Large intestine (tissue), 3 donors: Measurements from ENCODE around the gene RBM26. TPM values are rescaled to one million over a fixed set of nuclear protein-coding genes. Genes with fewer than 3 reads are reported as not detected.

Source experiments
- DNase-seq, 2 donors: peaks; one replicate each; pipeline versions ENCODE4 v3.0.0 to v3.0.0-alpha.2; 2013
- H3K27ac ChIP-seq: one replicate; pipeline ENCODE4 v1.5.1; 2013; ENCODE audit warnings: low read length
- H3K27me3 ChIP-seq: 2 replicates; pipeline ENCODE4 v1.6.1; 2013; ENCODE audit warnings: low read length; ENCODE audit not compliant: control insufficient read depth, insufficient read depth
- H3K36me3 ChIP-seq: 2 replicates; pipeline ENCODE4 v1.6.1; 2013; ENCODE audit warnings: low read length; ENCODE audit not compliant: control insufficient read depth, insufficient read depth
- H3K4me1 ChIP-seq: one replicate; pipeline ENCODE4 v1.6.1; 2013; ENCODE audit warnings: low read length; ENCODE audit not compliant: control insufficient read depth, insufficient read depth
- H3K4me3 ChIP-seq: one replicate; pipeline ENCODE4 v1.5.1; 2013; ENCODE audit warnings: low read length
- H3K9me3 ChIP-seq: one replicate; pipeline ENCODE4 v1.6.1; 2013; ENCODE audit warnings: mild to moderate bottlenecking, low read depth, low read length, moderate library complexity; ENCODE audit not compliant: control insufficient read depth
- WGBS: methylation state at CpG from one replicate; pipeline ENCODE4 v1.1.5; 2013; ENCODE audit warnings: low lambda C conversion rate; ENCODE audit not compliant: insufficient coverage; 5-methylcytosine and 5-hydroxymethylcytosine counted together
- polyA plus RNA-seq: library from polyadenylated mRNA; unstranded; fragments of 120-200 nt; gene quantifications from one replicate; pipeline ENCODE4 v1.2.1, GENCODE V29; 2013

The RBM26 gene
- polyA plus RNA-seq, 1 donor = 57.9 TPM

GRCh38 chr13:79442706-79443105 is 36.7 kb upstream of the RBM26 start:
- peaks cover 18% of the 10 kb centered on the region for H3K9me3 ChIP-seq
- no peak overlapping the region for H3K4me3 ChIP-seq
- DNase-seq = no peak
- no peaks in the 10 kb centered on the region for H3K27me3 ChIP-seq
- no peak overlapping the region for H3K27ac ChIP-seq
- 100% methylated on average over 2 of the region's 3 CpGs for WGBS
- H3K36me3 ChIP-seq = no peaks in the 10 kb centered on the region
- peaks cover 19% of the 10 kb centered on the region for H3K4me1 ChIP-seq

GRCh38 chr13:79442221-79442620 is 36.2 kb upstream of the RBM26 start:
- no peak overlapping the region for H3K4me3 ChIP-seq
- H3K4me1 ChIP-seq = peaks cover 19% of the 10 kb centered on the region
- H3K27me3 ChIP-seq = no peaks in the 10 kb centered on the region
- H3K9me3 ChIP-seq = peaks cover 18% of the 10 kb centered on the region
- peak overlapping the region; percentile 80 for H3K27ac ChIP-seq
- H3K36me3 ChIP-seq = no peaks in the 10 kb centered on the region
- no peak for DNase-seq
- no CpG with 5 or more reads among the region's 1 CpG for WGBS

GRCh38 chr13:79440958-79441528 is 35.0 kb upstream of the RBM26 start:
- Histone ChIP-seq H3K4me1 (peaks cover 19% of the 10 kb centered on the region), H3K4me3 (no peak overlapping the region), H3K27me3 (no peaks in the 10 kb centered on the region), H3K36me3 (no peaks in the 10 kb centered on the region), H3K27ac (peak overlapping the region; percentile 93), H3K9me3 (peaks cover 18% of the 10 kb centered on the region)
- DNase-seq = peak in 1 of 2 donors; percentile 67
- WGBS = 60% methylated on average over 1 of the region's 5 CpGs

DNA sequence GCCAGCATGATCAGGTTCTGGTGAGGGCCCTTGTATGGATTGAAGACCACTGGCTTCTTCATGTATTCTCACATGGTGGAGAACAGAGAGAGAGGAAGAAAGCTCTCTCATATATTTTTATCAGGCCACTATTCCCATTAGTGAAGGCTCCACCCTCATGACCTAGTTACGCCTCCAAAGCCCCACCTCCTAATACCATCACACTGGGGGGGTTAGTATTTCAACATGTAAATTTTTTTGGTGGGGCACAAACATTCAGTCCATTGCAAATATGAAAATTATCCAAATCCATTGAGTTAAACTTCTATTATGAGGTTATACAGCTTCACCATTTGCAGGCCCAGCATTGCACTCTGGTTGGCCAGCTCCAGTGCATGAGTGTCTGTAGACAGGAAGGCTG is 33.2 kb upstream of the RBM26 start:
- no peaks in the 10 kb centered on the region for H3K36me3 ChIP-seq
- H3K9me3 ChIP-seq = peaks cover 18% of the 10 kb centered on the region
- no peak overlapping the region for H3K4me3 ChIP-seq
- H3K27ac ChIP-seq = no peak overlapping the region
- no CpG with 5 or more reads among the region's 1 CpG for WGBS
- DNase-seq = no peak
- no peaks in the 10 kb centered on the region for H3K27me3 ChIP-seq
- peaks cover 19% of the 10 kb centered on the region for H3K4me1 ChIP-seq

DNA sequence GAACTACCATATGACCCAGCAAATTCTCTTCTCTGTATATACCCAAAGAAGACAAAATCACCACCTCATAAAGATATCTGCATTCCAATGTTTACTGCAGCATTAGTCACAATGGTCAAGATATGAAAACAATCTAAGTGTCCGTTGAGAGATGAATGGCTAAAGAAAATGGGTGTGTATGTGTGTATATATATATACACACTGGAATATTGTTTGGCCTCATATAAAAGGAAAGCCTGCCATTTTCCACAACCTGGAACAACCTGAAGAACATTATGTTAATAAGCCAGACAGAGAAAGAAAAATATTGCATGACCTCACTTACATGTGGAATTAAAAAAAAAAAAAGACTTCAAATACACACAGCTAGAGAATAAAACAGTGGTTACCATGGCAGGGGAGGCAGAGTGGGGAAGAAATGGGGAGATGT is 29.5 kb upstream of the RBM26 start:
- peak in 1 of 2 donors; percentile 39 for DNase-seq
- Histone ChIP-seq H3K36me3 (no peaks in the 10 kb centered on the region), H3K27me3 (no peaks in the 10 kb centered on the region), H3K4me3 (no peak overlapping the region), H3K27ac (peak overlapping the region; percentile 38), H3K4me1 (peaks cover 5% of the 10 kb centered on the region), H3K9me3 (peaks cover 5% of the 10 kb centered on the region)
- no CpG with 5 or more reads among the region's 1 CpG for WGBS

- no CpG with 5 or more reads among the region's 1 CpG for WGBS
- Histone ChIP-seq H3K9me3 (peaks cover 5% of the 10 kb centered on the region), H3K4me1 (no peaks in the 10 kb centered on the region), H3K4me3 (no peak overlapping the region), H3K27me3 (no peaks in the 10 kb centered on the region), H3K36me3 (no peaks in the 10 kb centered on the region), H3K27ac (no peak overlapping the region)
- DNase-seq = no peak
Measured at GRCh38 chr13:79434556-79434955, 28.5 kb upstream of the RBM26 start.

DNA sequence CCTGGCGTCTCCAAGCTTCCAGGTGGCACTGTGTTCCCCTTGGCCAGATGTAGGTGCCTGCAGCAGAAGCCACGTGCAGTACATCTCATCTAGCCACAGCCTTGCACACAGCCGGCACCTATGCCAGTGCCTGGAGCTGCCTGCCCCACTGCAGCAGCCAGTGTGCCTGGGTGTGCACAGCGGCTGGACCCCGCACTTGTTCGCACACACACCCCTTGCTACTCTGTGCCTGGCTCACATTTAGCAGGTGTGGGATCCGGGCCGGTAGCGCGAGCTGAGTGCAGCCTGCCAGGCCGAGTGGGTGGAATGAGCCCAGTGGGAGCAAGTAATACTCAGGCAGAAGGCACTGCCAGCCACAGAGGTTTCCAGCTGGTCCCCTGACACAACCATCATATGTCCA is 26.9 kb upstream of the RBM26 start:
- H3K9me3 ChIP-seq = peaks cover 5% of the 10 kb centered on the region
- H3K4me1 ChIP-seq = no peaks in the 10 kb centered on the region
- H3K27ac ChIP-seq = no peak overlapping the region
- H3K27me3 ChIP-seq = no peaks in the 10 kb centered on the region
- H3K4me3 ChIP-seq = no peak overlapping the region
- no CpG with 5 or more reads among the region's 11 CpGs for WGBS
- no peak for DNase-seq
- H3K36me3 ChIP-seq = no peaks in the 10 kb centered on the region

DNA sequence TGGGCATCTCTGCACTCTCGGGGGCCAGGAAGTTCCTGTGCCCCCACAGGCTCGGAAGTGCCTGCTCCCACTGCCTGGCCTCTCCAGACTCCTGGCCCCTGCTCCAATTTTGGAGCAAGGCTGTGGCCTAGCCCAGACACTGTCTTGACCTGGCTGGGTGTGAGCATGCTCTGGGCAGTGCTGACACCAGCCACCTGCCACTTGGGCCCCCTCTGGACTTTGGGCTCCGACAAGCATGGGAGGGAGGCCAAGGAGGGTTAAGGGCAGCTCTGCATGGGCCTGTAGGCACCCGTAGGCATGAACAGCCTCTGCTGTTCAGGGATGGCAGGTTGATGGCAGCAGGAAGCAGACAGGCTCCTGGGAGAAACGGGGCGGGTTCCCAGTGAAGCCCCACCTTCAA is 26.0 kb upstream of the RBM26 start:
- no peaks in the 10 kb centered on the region for H3K36me3 ChIP-seq
- peaks cover 5% of the 10 kb centered on the region for H3K9me3 ChIP-seq
- H3K27ac ChIP-seq = no peak overlapping the region
- DNase-seq = no peak
- WGBS = no CpG with 5 or more reads among the region's 6 CpGs
- no peaks in the 10 kb centered on the region for H3K4me1 ChIP-seq
- no peak overlapping the region for H3K4me3 ChIP-seq
- no peaks in the 10 kb centered on the region for H3K27me3 ChIP-seq

DNA sequence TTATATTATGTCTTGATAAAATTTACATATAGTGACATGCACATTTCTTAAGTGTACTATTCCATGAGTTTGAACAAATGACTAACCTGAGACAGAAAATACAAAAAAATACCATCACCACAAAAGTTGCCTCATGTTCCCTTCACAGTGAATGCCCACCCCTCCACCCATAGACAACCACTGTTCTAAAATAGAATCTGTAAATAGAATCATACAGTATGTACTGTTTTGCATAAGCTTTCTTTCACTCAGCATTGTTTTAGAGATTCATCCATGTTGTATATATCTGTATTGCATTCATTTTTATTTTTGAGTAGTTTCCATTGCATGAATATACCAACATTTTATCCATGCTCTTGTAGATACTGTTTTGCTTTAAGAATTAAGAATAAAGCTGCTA is 23.3 kb upstream of the RBM26 start:
- Histone ChIP-seq H3K9me3 (peaks cover 5% of the 10 kb centered on the region), H3K27me3 (no peaks in the 10 kb centered on the region), H3K27ac (no peak overlapping the region), H3K4me1 (no peaks in the 10 kb centered on the region), H3K36me3 (no peaks in the 10 kb centered on the region), H3K4me3 (no peak overlapping the region)
- no peak for DNase-seq

DNA sequence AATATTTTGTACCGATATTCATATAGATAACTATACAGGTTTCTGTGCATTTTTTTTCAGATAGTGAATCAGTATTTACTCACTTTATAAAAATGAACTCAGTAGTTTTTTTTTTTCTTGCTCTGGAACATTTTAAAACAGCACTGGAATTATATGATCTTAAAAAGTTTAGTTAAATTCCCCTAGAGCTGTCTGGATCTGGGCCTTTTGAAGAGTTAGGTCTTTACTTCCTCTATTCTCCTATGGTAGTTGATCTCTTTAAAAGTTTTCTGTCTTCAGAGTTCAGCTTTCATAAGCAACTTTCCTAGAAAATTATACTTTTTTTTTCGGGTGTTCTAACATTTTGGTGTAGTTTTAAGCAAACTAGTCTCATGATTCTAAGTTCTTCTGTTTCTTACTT is 21.8 kb upstream of the RBM26 start:
- no peak overlapping the region for H3K27ac ChIP-seq
- no peaks in the 10 kb centered on the region for H3K36me3 ChIP-seq
- no peak overlapping the region for H3K4me3 ChIP-seq
- H3K4me1 ChIP-seq = no peaks in the 10 kb centered on the region
- DNase-seq = no peak
- peaks cover 5% of the 10 kb centered on the region for H3K9me3 ChIP-seq
- H3K27me3 ChIP-seq = no peaks in the 10 kb centered on the region
- 50% methylated on average over 2 of the region's 2 CpGs for WGBS

DNA sequence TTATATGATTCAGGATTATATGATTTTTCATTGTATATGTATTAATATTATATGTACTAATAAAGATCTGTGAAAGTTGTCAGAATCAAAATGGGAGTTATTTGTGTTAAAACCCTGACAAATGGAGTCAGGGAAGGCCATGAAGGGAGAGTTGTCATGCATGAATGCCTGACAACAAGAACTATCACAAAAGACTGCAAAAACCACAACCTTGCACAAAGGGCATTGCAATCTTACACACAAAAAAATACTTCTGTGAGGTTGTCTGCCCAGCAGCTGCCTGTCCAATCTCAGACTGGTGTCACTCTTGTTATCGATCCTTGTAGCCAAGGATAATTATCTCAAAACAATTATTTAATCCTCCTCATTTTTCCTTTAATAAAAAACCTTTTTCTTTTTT is 21.2 kb upstream of the RBM26 start:
- Histone ChIP-seq H3K36me3 (no peaks in the 10 kb centered on the region), H3K4me1 (no peaks in the 10 kb centered on the region), H3K27me3 (no peaks in the 10 kb centered on the region), H3K27ac (no peak overlapping the region), H3K4me3 (no peak overlapping the region), H3K9me3 (peaks cover 5% of the 10 kb centered on the region)
- 100% methylated on average over 1 of the region's 1 CpG for WGBS
- no peak for DNase-seq
